ENCODE results near the gene C14orf39. TPM values are rescaled to one million over a fixed set of nuclear protein-coding genes. Genes with fewer than 3 reads are reported as not detected.

The C14orf39 gene
- total RNA-seq, 1 experiment from 2014 or later, result 0.08 TPM

- no peaks in the 10 kb centered on the region for H3K36me3 ChIP-seq (ENCODE audit: control insufficient read depth, insufficient read depth, low read length)
- CTCF ChIA-PET, result no interaction called here
- no peaks in the 10 kb centered on the region for H3K4me1 ChIP-seq (ENCODE audit: control insufficient read depth, insufficient read depth, low read length)
- no peaks in the 10 kb centered on the region for H3K27me3 ChIP-seq (ENCODE audit: control insufficient read depth, insufficient read depth, low read length)
- in situ Hi-C loops (cut with HindIII; ENCODE audit: low pct_unique_long_range_greater_than_20kb, low sequenced_read_pairs) (no loop called here), intact Hi-C loops (cut with micrococcal nuclease; ENCODE audit: unreplicated experiment) (no loop called here)
- BruUV-seq (replicated peaks), result no TSS peak
- no peak for DNase-seq (ENCODE audit: low read depth, low spot score)
- POLR2A ChIA-PET, result no interaction called here
- no peaks in the 10 kb centered on the region for H3K9me3 ChIP-seq (ENCODE audit: control insufficient read depth, insufficient read depth, low read depth, low read length)
- ATAC-seq, result no peak
- peak overlapping the region in 1 of 2 experiments; percentile 20; a peak in 1 of 4 replicates for H3K4me3 ChIP-seq (ENCODE audit: low read depth in 2 of 2, low read length in 2 of 2)
- no peak for TF ChIP-seq POLR2AphosphoS5 (IDR thresholded peaks at IDR 0.05; ENCODE audit: low read depth, low read length)
- no peak overlapping the region for H3K27ac ChIP-seq (ENCODE audit: low read length)
Observed at GRCh38 chr14:60514378-60514740, 28.5 kb upstream of the C14orf39 start.

GRCh38 chr14:60512973-60513571, 27.2 kb upstream of the C14orf39 start:
- DNase-seq (ENCODE audit: low read depth, low spot score) (no peak), ATAC-seq (no peak)
- no peak overlapping the region for H3K27ac ChIP-seq (ENCODE audit: low read length)
- H3K9me3 ChIP-seq (ENCODE audit: control insufficient read depth, insufficient read depth, low read depth, low read length), result no peaks in the 10 kb centered on the region
- BruUV-seq (replicated peaks), result no TSS peak
- ChIA-PET CTCF (no interaction called here), POLR2A (no interaction called here)
- TF ChIP-seq SIN3A (IDR thresholded peaks at IDR 0.05; ENCODE audit: borderline replicate concordance, insufficient read depth, low read depth, low read length), result no peak
- no peak for TF ChIP-seq POLR2AphosphoS5 (IDR thresholded peaks at IDR 0.05; ENCODE audit: low read depth, low read length)
- no peak for TF ChIP-seq REST (IDR thresholded peaks at IDR 0.05; ENCODE audit: insufficient read depth in 1 of 2, low read depth in 2 of 2, low read length in 1 of 2)
- no peak for TF ChIP-seq TCF7L2 (IDR thresholded peaks at IDR 0.05; ENCODE audit: low read depth, low read length)
- no peak for TF ChIP-seq CTCF (IDR thresholded peaks at IDR 0.05)
- no peaks in the 10 kb centered on the region for H3K36me3 ChIP-seq (ENCODE audit: control insufficient read depth, insufficient read depth, low read length)
- intact Hi-C loops (cut with micrococcal nuclease; ENCODE audit: unreplicated experiment) (no loop called here), in situ Hi-C loops (cut with HindIII; ENCODE audit: low pct_unique_long_range_greater_than_20kb, low sequenced_read_pairs) (no loop called here)
- H3K27me3 ChIP-seq (ENCODE audit: control insufficient read depth, insufficient read depth, low read length), result no peaks in the 10 kb centered on the region
- no peak overlapping the region for H3K4me3 ChIP-seq (ENCODE audit: low read depth in 2 of 2, low read length in 2 of 2)
- no peaks in the 10 kb centered on the region for H3K4me1 ChIP-seq (ENCODE audit: control insufficient read depth, insufficient read depth, low read length)

GRCh38 chr14:60512126-60512525, 26.3 kb upstream of the C14orf39 start:
- DNase-seq (ENCODE audit: low read depth, low spot score) (no peak), ATAC-seq (no peak)
- Histone ChIP-seq H3K27me3 (ENCODE audit: control insufficient read depth, insufficient read depth, low read length) (no peaks in the 10 kb centered on the region), H3K4me3 (ENCODE audit: low read depth in 2 of 2, low read length in 2 of 2) (no peak overlapping the region), H3K4me1 (ENCODE audit: control insufficient read depth, insufficient read depth, low read length) (no peaks in the 10 kb centered on the region), H3K9me3 (ENCODE audit: control insufficient read depth, insufficient read depth, low read depth, low read length) (no peaks in the 10 kb centered on the region), H3K27ac (ENCODE audit: low read length) (no peak overlapping the region), H3K36me3 (ENCODE audit: control insufficient read depth, insufficient read depth, low read length) (no peaks in the 10 kb centered on the region)
- TF ChIP-seq POLR2AphosphoS5 (IDR thresholded peaks at IDR 0.05; ENCODE audit: low read depth, low read length) (no peak), CTCF (IDR thresholded peaks at IDR 0.05) (no peak), TCF7L2 (IDR thresholded peaks at IDR 0.05; ENCODE audit: low read depth, low read length) (no peak), REST (IDR thresholded peaks at IDR 0.05; ENCODE audit: insufficient read depth in 1 of 2, low read depth in 2 of 2, low read length in 1 of 2) (no peak), SIN3A (IDR thresholded peaks at IDR 0.05; ENCODE audit: borderline replicate concordance, insufficient read depth, low read depth, low read length) (no peak)
- BruUV-seq (replicated peaks), result no TSS peak
- in situ Hi-C loops (cut with HindIII; ENCODE audit: low pct_unique_long_range_greater_than_20kb, low sequenced_read_pairs), result no loop called here
- POLR2A ChIA-PET, result no interaction called here
- intact Hi-C loops (cut with micrococcal nuclease; ENCODE audit: unreplicated experiment), result no loop called here
- CTCF ChIA-PET, result no interaction called here
